WERI-Rb-1 (cell line): ENCODE results near the gene DCP1A.

Experiments used
- DNase-seq: peaks from one replicate; pipeline ENCODE4 v3.0.0-alpha.2; 2020
- H3K27ac ChIP-seq: fragments of 250-450 bp; sonication (Bioruptor Pico); 2 replicates; pipeline ENCODE4 v1.5.1; 2020; ENCODE audit warnings: mild to moderate bottlenecking, moderate library complexity
- H3K27me3 ChIP-seq: fragments of 250-450 bp; sonication (Bioruptor Pico); 2 replicates; pipeline ENCODE4 v1.5.1; 2021; ENCODE audit warnings: mild to moderate bottlenecking, low read depth, moderate library complexity; ENCODE audit not compliant: insufficient read depth, severe bottlenecking
- H3K36me3 ChIP-seq: fragments of 250-450 bp; sonication (Bioruptor Pico); 2 replicates; pipeline ENCODE4 v1.5.1; 2020; ENCODE audit warnings: mild to moderate bottlenecking, moderate library complexity
- H3K4me3 ChIP-seq: 2 replicates; pipeline ENCODE4 v1.5.1; 2011; ENCODE audit warnings: low read depth, mild to moderate bottlenecking, control low read depth, low read length
- H3K9me3 ChIP-seq: fragments of 250-450 bp; sonication (Bioruptor Pico); 2 replicates; pipeline ENCODE4 v1.5.1; 2021; ENCODE audit warnings: mild to moderate bottlenecking, moderate library complexity; ENCODE audit not compliant: severe bottlenecking
- TF ChIP-seq, protein P1 (sequence below): IDR thresholded peaks from 2 replicates; pipeline ENCODE4 v1.5.1; 2011; ENCODE audit warnings: low read depth, mild to moderate bottlenecking, control low read depth, inconsistent platforms, low read length

Gene DCP1A

DNA sequence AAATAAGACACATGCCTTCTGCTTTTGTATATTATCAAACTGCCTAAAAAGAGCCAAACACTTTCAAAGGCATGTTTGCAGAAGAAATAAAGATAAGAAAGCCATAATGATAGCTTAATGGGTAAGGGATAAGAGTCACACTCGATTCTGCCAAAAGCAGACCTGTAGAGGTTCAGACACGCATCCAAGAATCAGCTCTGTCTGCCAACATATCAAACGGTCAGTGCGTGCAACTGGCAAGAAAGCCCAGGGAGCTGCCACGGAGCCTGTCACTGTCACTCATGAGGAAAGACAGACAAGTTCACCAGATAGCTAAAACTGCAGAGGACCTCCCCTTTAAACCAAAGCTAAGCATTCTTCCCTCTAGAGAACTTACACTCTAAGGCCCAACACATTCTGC is 23.2 kb downstream of the DCP1A start:
- Histone ChIP-seq H3K9me3 (no peaks in the 10 kb centered on the region), H3K4me3 (no peak overlapping the region), H3K27ac (no peak overlapping the region), H3K27me3 (no peaks in the 10 kb centered on the region), H3K36me3 (peaks cover 20% of the 10 kb centered on the region)
- TF ChIP-seq, protein P1, sequence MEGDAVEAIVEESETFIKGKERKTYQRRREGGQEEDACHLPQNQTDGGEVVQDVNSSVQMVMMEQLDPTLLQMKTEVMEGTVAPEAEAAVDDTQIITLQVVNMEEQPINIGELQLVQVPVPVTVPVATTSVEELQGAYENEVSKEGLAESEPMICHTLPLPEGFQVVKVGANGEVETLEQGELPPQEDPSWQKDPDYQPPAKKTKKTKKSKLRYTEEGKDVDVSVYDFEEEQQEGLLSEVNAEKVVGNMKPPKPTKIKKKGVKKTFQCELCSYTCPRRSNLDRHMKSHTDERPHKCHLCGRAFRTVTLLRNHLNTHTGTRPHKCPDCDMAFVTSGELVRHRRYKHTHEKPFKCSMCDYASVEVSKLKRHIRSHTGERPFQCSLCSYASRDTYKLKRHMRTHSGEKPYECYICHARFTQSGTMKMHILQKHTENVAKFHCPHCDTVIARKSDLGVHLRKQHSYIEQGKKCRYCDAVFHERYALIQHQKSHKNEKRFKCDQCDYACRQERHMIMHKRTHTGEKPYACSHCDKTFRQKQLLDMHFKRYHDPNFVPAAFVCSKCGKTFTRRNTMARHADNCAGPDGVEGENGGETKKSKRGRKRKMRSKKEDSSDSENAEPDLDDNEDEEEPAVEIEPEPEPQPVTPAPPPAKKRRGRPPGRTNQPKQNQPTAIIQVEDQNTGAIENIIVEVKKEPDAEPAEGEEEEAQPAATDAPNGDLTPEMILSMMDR = no peak
- DNase-seq = no peak

DNA sequence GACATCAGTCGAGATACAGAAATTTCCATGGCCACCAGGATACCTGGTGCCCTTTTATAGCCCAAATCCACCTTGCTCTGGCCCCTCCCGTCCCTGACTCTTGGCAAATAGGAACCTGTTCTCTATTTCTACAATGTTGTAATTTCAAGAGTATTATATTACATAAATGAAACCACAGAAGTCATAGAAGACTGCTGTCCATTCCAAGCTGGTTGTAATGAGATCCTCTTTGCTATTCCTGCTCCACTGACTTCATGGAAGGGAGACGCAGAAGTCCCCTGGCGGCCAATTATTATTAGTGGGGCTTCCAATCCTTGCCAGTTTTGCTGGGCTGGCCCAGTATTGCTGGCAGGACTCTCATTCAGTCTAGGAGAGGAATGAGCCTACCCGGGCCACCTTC is 26.6 kb downstream of the DCP1A start:
- TF ChIP-seq, protein P1 = no peak
- H3K27ac ChIP-seq = no peak overlapping the region
- peaks cover 28% of the 10 kb centered on the region for H3K36me3 ChIP-seq
- H3K27me3 ChIP-seq = no peaks in the 10 kb centered on the region
- no peaks in the 10 kb centered on the region for H3K9me3 ChIP-seq
- no peak for DNase-seq
- H3K4me3 ChIP-seq = no peak overlapping the region

DNA sequence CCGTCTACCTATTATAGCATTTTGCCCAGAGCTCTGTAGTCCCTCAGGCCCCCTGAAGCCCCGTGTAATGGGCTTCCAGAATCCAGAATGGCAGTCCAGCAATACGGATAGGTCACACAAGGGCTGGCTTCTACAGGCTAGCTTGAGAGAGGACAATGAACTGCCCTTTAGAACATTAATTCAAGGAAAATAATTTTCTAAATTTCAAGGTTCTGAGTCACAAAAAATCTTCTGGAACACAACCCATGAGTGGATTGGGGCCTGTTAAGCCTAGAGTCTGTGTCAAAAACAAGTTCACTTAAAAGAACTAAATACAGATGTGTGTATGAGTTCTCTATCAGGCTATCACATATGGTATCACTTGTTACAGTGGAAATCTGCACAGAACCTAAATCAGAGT is 28.8 kb downstream of the DCP1A start:
- no peak overlapping the region for H3K4me3 ChIP-seq
- TF ChIP-seq, protein P1 = no peak
- H3K9me3 ChIP-seq = no peaks in the 10 kb centered on the region
- DNase-seq = no peak
- H3K27ac ChIP-seq = no peak overlapping the region
- no peaks in the 10 kb centered on the region for H3K27me3 ChIP-seq
- peaks cover 33% of the 10 kb centered on the region for H3K36me3 ChIP-seq

DNA sequence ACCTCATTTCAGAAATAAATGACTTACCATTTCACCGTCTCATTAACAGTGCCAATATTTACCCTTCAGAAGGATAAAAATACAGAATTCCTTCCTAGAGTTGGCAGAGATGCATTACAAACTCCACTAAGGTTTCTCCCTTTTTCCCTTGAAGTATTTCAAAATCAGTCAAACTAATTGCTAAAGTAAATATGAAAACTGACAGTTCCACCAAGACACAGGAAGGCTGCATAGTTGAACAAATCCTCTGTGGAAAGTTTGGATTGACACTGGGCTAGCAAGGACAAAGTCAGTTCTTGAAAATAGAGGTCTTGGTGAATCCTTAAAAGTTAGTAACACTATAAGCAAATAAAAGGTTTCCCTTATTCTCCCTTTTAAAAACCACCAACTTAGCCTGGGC is 34.5 kb downstream of the DCP1A start:
- Histone ChIP-seq H3K36me3 (peaks cover 43% of the 10 kb centered on the region), H3K27me3 (no peaks in the 10 kb centered on the region), H3K27ac (no peak overlapping the region), H3K4me3 (no peak overlapping the region), H3K9me3 (no peaks in the 10 kb centered on the region)
- TF ChIP-seq, protein P1 = no peak
- DNase-seq = no peak

DNA sequence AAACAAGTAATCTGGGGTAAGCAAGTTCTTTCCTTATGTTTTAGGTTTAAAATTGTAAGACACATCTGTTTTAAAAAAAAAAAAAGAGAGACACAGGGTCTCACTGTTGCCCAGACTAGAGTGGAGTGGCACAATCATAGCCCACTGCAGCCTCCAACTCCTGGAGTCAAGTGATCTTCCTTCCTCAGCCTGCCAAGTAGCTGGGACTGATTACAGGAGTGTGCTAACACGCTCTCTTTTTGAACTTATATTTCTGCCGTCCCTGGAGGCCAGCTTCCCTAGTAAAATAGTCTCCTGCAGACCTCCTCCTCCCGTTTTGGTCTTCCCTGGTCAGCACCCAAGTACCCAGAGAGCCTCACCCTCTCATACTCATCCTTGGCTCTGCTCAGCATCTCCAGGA is 35.5 kb downstream of the DCP1A start:
- H3K4me3 ChIP-seq = no peak overlapping the region
- TF ChIP-seq, protein P1 = no peak
- DNase-seq = no peak
- no peak overlapping the region for H3K27ac ChIP-seq
- no peaks in the 10 kb centered on the region for H3K27me3 ChIP-seq
- peaks cover 37% of the 10 kb centered on the region for H3K36me3 ChIP-seq
- no peaks in the 10 kb centered on the region for H3K9me3 ChIP-seq

DNA sequence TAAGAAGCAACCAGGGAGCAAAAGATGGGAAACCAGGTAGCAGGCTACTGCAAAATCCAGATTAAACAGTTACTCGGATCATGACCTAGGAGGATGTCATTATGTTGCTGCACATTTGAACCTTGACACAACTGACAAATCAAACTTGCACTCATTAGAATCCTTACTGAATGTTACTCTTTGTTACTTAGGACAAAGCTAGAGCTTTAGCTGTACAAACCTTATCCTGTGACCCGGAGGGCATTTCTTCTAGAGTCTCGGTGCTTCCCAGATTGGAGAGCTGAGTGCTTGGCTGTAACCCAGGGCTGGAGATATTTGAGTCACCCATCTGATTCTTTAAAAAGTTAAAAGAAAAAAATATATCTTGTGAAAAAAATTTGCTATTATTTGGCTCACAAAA is 43.4 kb downstream of the DCP1A start:
- no peak overlapping the region for H3K4me3 ChIP-seq
- no peaks in the 10 kb centered on the region for H3K9me3 ChIP-seq
- DNase-seq = no peak
- TF ChIP-seq, protein P1 = no peak
- peaks cover 26% of the 10 kb centered on the region for H3K36me3 ChIP-seq
- H3K27me3 ChIP-seq = no peaks in the 10 kb centered on the region
- no peak overlapping the region for H3K27ac ChIP-seq
